HepG2 (cell line): Measurements from ENCODE around the gene COQ10B. TPM values are rescaled to one million over a fixed set of nuclear protein-coding genes. Genes with fewer than 3 reads are reported as not detected.

ENCODE experiments used
- ADNP ChIP-seq: sonication (generic); formaldehyde crosslinking; IDR thresholded peaks from 2 replicates; pipeline ENCODE4 v1.4.0; 2020; ENCODE audit warnings: missing genetic modification reagents
- AHDC1 ChIP-seq: sonication (generic); formaldehyde crosslinking; IDR thresholded peaks from 2 replicates; pipeline ENCODE4 v1.5.1; 2020; ENCODE audit warnings: mild to moderate bottlenecking, missing genetic modification reagents, borderline replicate concordance
- CENPBD1 ChIP-seq: sonication (generic); formaldehyde crosslinking; IDR thresholded peaks from 2 replicates; pipeline ENCODE4 v1.8.0; 2022; ENCODE audit warnings: missing genetic modification reagents, low read depth, mild to moderate bottlenecking, borderline replicate concordance
- GLMP ChIP-seq: sonication (generic); formaldehyde crosslinking; IDR thresholded peaks from 2 replicates; pipeline ENCODE4 v1.9.0; 2021; ENCODE audit warnings: missing genetic modification reagents, mild to moderate bottlenecking, borderline replicate concordance
- HES4 ChIP-seq: sonication (generic); formaldehyde crosslinking; IDR thresholded peaks from 2 replicates; pipeline ENCODE4 v1.9.0; 2021; ENCODE audit warnings: mild to moderate bottlenecking, missing genetic modification reagents, borderline replicate concordance
- NR0B2 ChIP-seq: sonication (generic); formaldehyde crosslinking; IDR thresholded peaks from 2 replicates; pipeline ENCODE4 v1.4.0; 2020; ENCODE audit warnings: mild to moderate bottlenecking, missing genetic modification reagents
- PREB ChIP-seq: sonication (generic); formaldehyde crosslinking; IDR thresholded peaks from 2 replicates; pipeline ENCODE4 v1.4.0; 2020; ENCODE audit warnings: missing genetic modification reagents
- TERF1 ChIP-seq: sonication (generic); formaldehyde crosslinking; IDR thresholded peaks from 2 replicates; pipeline ENCODE4 v1.8.0; 2022; ENCODE audit warnings: mild to moderate bottlenecking, missing genetic modification reagents, moderate library complexity
- TMF1 ChIP-seq: sonication (generic); formaldehyde crosslinking; IDR thresholded peaks from 2 replicates; pipeline ENCODE4 v1.8.1; 2022; ENCODE audit warnings: low read depth, missing genetic modification reagents
- ZBTB44 ChIP-seq: sonication (generic); formaldehyde crosslinking; IDR thresholded peaks from 2 replicates; pipeline ENCODE4 v1.4.0; 2020; ENCODE audit warnings: missing genetic modification reagents
- ZNF205 ChIP-seq: IDR thresholded peaks from 2 replicates; pipeline ENCODE4 v1.6.1; 2018; ENCODE audit warnings: missing biosample characterization, missing genetic modification reagents
- ZNF563 ChIP-seq: sonication (generic); formaldehyde crosslinking; IDR thresholded peaks from 2 replicates; pipeline ENCODE4 v1.8.0; 2022; ENCODE audit warnings: mild to moderate bottlenecking, moderate library complexity, missing genetic modification reagents
- ZNF772 ChIP-seq: sonication (generic); formaldehyde crosslinking; IDR thresholded peaks from 2 replicates; pipeline ENCODE4 v1.5.0; 2020; ENCODE audit warnings: mild to moderate bottlenecking, missing genetic modification reagents
- ZSCAN29 ChIP-seq: sonication (generic); formaldehyde crosslinking; conservative IDR thresholded peaks from 2 replicates; pipeline ENCODE4 v1.4.0; 2020; ENCODE audit warnings: mild to moderate bottlenecking, missing genetic modification reagents
- polyA plus RNA-seq, 8 experiments: library from polyadenylated mRNA; depleted of rRNA in 3 of 8; stranded (reverse) in 7 of 8; unstranded in 1 of 8; fragments of >200 nt; fragmentation: Illumina TruSeq in 4 of 8; extraction: Trizol in 4 of 8; gene quantifications; 2 replicates each; pipeline versions ENCODE4 v1.2.1 to v1.2.3, GENCODE V29; 2011 to 2016; ENCODE audit warnings: low read depth in 4 of 8, missing spikeins in 1 of 8, mixed read lengths in 1 of 8; ENCODE audit not compliant: insufficient read depth in 1 of 8
- total RNA-seq, 5 experiments: library from RNA; depleted of rRNA; stranded (reverse); fragments of >200 nt; fragmentation: Illumina TruSeq; extraction: Trizol; gene quantifications; 2 replicates each; pipeline ENCODE4 v1.2.3, GENCODE V29; 2016; ENCODE audit warnings: low read depth in 1 of 5

COQ10B gene
- total and polyA plus RNA-seq, 2 of the 13 experiments (the other 11 are each of a cell fraction or from before 2014, with no cell fraction given): 4.6 to 34.9 TPM

GRCh38 chr2:197499594-197500502, 46.5 kb downstream of the COQ10B start, which contains the start of the genes HSPD1 and HSPE1 (continued):
- TF ChIP-seq AHDC1 (CRISPR knock-in tag) (peak; percentile 62), ZNF205 (CRISPR knock-in tag) (peak; percentile 92), ZBTB44 (peak; percentile 77), ZNF563 (CRISPR knock-in tag) (peak; percentile 95), ZNF772 (peak; percentile 99), ZSCAN29 (peak; percentile 72; the same call in 1 of the 2 replicates), PREB (CRISPR knock-in tag) (peak; percentile 64; the same call in 1 of the 2 replicates), GLMP (CRISPR knock-in tag) (peak; percentile 96; the same call in 1 of the 2 replicates), NR0B2 (CRISPR knock-in tag) (peak; percentile 93; the same call in 1 of the 2 replicates), TERF1 (peak; percentile 98), TMF1 (no peak; the same call in 1 of the 2 replicates), ADNP (no peak), CENPBD1 (peak; percentile 80; the same call in 1 of the 2 replicates), HES4 (peak; percentile 98)
